ACC112 (cell line): ENCODE measurements around the gene MRM2.

Experiments
- H2AFZ ChIP-seq: fragments of 200-600 bp; sonication (generic); one replicate; pipeline ENCODE4 v1.6.0; 2017; ENCODE audit warnings: antibody characterized with exemption, low read length; ENCODE audit not compliant: unreplicated experiment
- H3K27ac ChIP-seq: fragments of 200-600 bp; sonication (generic); 2 replicates; pipeline ENCODE4 v1.5.1; 2014; ENCODE audit warnings: low read depth, mild to moderate bottlenecking, antibody characterized with exemption, low read length, moderate library complexity
- H3K27me3 ChIP-seq: fragments of 200-600 bp; sonication (generic); 2 replicates; pipeline ENCODE4 v1.6.1; 2014; ENCODE audit warnings: mild to moderate bottlenecking, antibody characterized with exemption, low read length, moderate library complexity, mixed read lengths; ENCODE audit not compliant: insufficient read depth
- H3K36me3 ChIP-seq: fragments of 200-600 bp; sonication (generic); 2 replicates; pipeline ENCODE4 v1.6.1; 2016; ENCODE audit warnings: mild to moderate bottlenecking, antibody characterized with exemption, low read length, moderate library complexity, mixed read lengths; ENCODE audit not compliant: insufficient read depth
- H3K4me1 ChIP-seq: fragments of 200-600 bp; sonication (generic); one replicate; pipeline ENCODE4 v1.6.1; 2016; ENCODE audit warnings: low read length, mixed read lengths; ENCODE audit not compliant: insufficient read depth, unreplicated experiment, control insufficient read depth
- H3K4me3 ChIP-seq: fragments of 200-600 bp; sonication (generic); 2 replicates; pipeline ENCODE4 v1.5.1; 2014; ENCODE audit warnings: mild to moderate bottlenecking, low read depth, low read length
- H3K79me2 ChIP-seq: fragments of 200-600 bp; sonication (generic); one replicate; pipeline ENCODE4 v1.6.0; 2016; ENCODE audit warnings: low read length; ENCODE audit not compliant: control insufficient read depth, unreplicated experiment, insufficient read depth

MRM2 gene

GRCh38 chr7:2203766-2204300 lies 38.2 kb downstream of the MRM2 start:
- no peaks in the 10 kb centered on the region for H3K27me3 ChIP-seq
- H3K27ac ChIP-seq = no peak overlapping the region
- no peaks in the 10 kb centered on the region for H3K79me2 ChIP-seq
- no peak overlapping the region for H2AFZ ChIP-seq
- H3K36me3 ChIP-seq = peaks cover 6% of the 10 kb centered on the region; the same call in 1 of the 2 replicates
- no peak overlapping the region for H3K4me3 ChIP-seq
- no peaks in the 10 kb centered on the region for H3K4me1 ChIP-seq

GRCh38 chr7:2202901-2203765 lies 38.9 kb downstream of the MRM2 start:
- H3K4me3 ChIP-seq = no peak overlapping the region
- H3K36me3 ChIP-seq = peaks cover 6% of the 10 kb centered on the region; the same call in 1 of the 2 replicates
- H2AFZ ChIP-seq = no peak overlapping the region
- H3K79me2 ChIP-seq = no peaks in the 10 kb centered on the region
- H3K4me1 ChIP-seq = no peaks in the 10 kb centered on the region
- no peak overlapping the region for H3K27ac ChIP-seq
- H3K27me3 ChIP-seq = no peaks in the 10 kb centered on the region

GRCh38 chr7:2202361-2202761 lies 39.6 kb downstream of the MRM2 start:
- H3K36me3 ChIP-seq = peaks cover 6% of the 10 kb centered on the region; the same call in 1 of the 2 replicates
- H3K27me3 ChIP-seq = no peaks in the 10 kb centered on the region
- H3K27ac ChIP-seq = no peak overlapping the region
- no peaks in the 10 kb centered on the region for H3K4me1 ChIP-seq
- H3K79me2 ChIP-seq = no peaks in the 10 kb centered on the region
- H3K4me3 ChIP-seq = no peak overlapping the region
- H2AFZ ChIP-seq = no peak overlapping the region

- Histone ChIP-seq H3K36me3 (peaks cover 6% of the 10 kb centered on the region; the same call in 1 of the 2 replicates), H3K27me3 (no peaks in the 10 kb centered on the region), H3K79me2 (no peaks in the 10 kb centered on the region), H3K4me3 (no peak overlapping the region), H2AFZ (no peak overlapping the region), H3K27ac (no peak overlapping the region), H3K4me1 (no peaks in the 10 kb centered on the region)
Measured at GRCh38 chr7:2201686-2202360, 40.2 kb downstream of the MRM2 start.

GRCh38 chr7:2201128-2201527 lies 40.9 kb downstream of the MRM2 start:
- no peaks in the 10 kb centered on the region for H3K4me1 ChIP-seq
- H3K36me3 ChIP-seq = peaks cover 8% of the 10 kb centered on the region; the same call in 1 of the 2 replicates
- H3K27me3 ChIP-seq = no peaks in the 10 kb centered on the region
- H3K79me2 ChIP-seq = no peaks in the 10 kb centered on the region
- H3K4me3 ChIP-seq = no peak overlapping the region
- H3K27ac ChIP-seq = no peak overlapping the region
- no peak overlapping the region for H2AFZ ChIP-seq

GRCh38 chr7:2200584-2200980 lies 41.4 kb downstream of the MRM2 start:
- Histone ChIP-seq H3K4me1 (no peaks in the 10 kb centered on the region), H3K27me3 (no peaks in the 10 kb centered on the region), H3K27ac (no peak overlapping the region), H3K4me3 (no peak overlapping the region), H3K36me3 (peaks cover 14% of the 10 kb centered on the region), H3K79me2 (no peaks in the 10 kb centered on the region), H2AFZ (no peak overlapping the region)

- Histone ChIP-seq H3K27me3 (no peaks in the 10 kb centered on the region), H3K79me2 (no peaks in the 10 kb centered on the region), H3K36me3 (peaks cover 19% of the 10 kb centered on the region), H3K4me1 (no peaks in the 10 kb centered on the region), H3K4me3 (no peak overlapping the region), H2AFZ (no peak overlapping the region), H3K27ac (no peak overlapping the region)
Measured at GRCh38 chr7:2199956-2200583, 41.9 kb downstream of the MRM2 start.

GRCh38 chr7:2199528-2199927 lies 42.5 kb downstream of the MRM2 start:
- no peak overlapping the region for H3K27ac ChIP-seq
- H3K79me2 ChIP-seq = no peaks in the 10 kb centered on the region
- peaks cover 19% of the 10 kb centered on the region for H3K36me3 ChIP-seq
- H3K4me1 ChIP-seq = no peaks in the 10 kb centered on the region
- H3K27me3 ChIP-seq = no peaks in the 10 kb centered on the region
- H3K4me3 ChIP-seq = no peak overlapping the region
- no peak overlapping the region for H2AFZ ChIP-seq

GRCh38 chr7:2198760-2199159 lies 43.2 kb downstream of the MRM2 start:
- no peaks in the 10 kb centered on the region for H3K79me2 ChIP-seq
- H3K4me1 ChIP-seq = no peaks in the 10 kb centered on the region
- H3K4me3 ChIP-seq = no peak overlapping the region
- H3K36me3 ChIP-seq = peaks cover 19% of the 10 kb centered on the region
- H2AFZ ChIP-seq = no peak overlapping the region
- H3K27ac ChIP-seq = no peak overlapping the region
- H3K27me3 ChIP-seq = no peaks in the 10 kb centered on the region

GRCh38 chr7:2198206-2198605 lies 43.8 kb downstream of the MRM2 start:
- H3K36me3 ChIP-seq = peaks cover 19% of the 10 kb centered on the region
- no peaks in the 10 kb centered on the region for H3K27me3 ChIP-seq
- no peak overlapping the region for H3K4me3 ChIP-seq
- no peak overlapping the region for H3K27ac ChIP-seq
- H2AFZ ChIP-seq = no peak overlapping the region
- H3K4me1 ChIP-seq = no peaks in the 10 kb centered on the region
- H3K79me2 ChIP-seq = no peaks in the 10 kb centered on the region
